ENCODE results near the gene HOXA13. TPM values are rescaled to one million over a fixed set of nuclear protein-coding genes. Genes with fewer than 3 reads are reported as not detected.
A peak's percentile ranks its signal among the peaks of the same experiment; 100 is the strongest.

The HOXA13 gene
- total RNA-seq, 2 donors from 2014 or later = not detected

DNA sequence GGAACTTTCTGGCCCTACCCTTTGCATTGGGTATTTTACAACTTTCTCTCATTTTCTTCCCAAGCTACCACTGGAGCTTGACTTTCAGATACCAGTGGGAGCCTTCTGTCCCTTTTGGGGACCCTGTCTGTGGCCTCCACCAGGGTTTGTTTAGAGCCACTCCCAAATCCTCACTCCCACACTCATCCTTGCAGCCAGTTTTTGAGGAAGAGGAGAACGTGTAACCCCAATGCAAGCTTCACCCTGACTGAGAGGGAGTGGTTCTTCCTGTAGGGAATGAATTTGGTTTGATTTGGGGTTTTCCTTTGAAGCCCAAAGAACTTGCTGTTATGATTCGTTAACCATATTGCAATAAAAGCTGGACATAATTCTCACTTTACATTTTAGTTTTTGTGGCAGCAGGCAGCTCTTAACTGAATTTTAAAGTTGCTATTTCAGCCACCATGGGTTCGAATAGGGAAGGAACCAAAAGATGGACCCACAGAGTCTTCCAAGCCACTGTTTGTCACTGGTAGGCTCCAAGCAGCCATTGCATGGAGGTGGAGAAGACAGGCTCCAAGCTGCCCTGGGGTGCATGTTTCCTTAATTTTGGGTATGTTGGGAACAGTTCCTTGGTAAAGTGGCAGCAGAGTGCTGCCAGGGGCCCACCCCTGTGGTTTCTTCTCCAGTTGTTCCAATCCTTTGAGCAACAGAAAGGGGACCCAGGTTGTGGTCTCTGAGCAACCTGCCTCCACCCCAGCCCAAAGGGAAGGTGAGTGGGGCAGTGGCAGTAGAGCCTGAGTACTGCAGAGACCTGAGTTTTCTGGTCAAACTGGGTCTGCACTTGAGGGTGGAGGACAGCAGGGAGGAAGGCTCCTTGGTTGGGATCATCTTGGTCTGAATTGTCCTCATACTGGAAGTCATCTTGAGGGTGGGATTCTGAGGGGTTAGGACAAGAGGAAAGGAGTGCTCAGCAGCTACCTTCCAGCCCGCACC, 47.8 kb upstream of the HOXA13 start:
- no peaks in the 10 kb centered on the region for H3K9me3 Mint-ChIP-seq
- peaks cover 100% of the 10 kb centered on the region for H3K27me3 ChIP-seq (ENCODE audit: control insufficient read depth, insufficient read depth, low read length, poor library complexity, severe bottlenecking)
- H3K9ac ChIP-seq (ENCODE audit: extremely low read depth, low read length, poor library complexity, severe bottlenecking) = no peak overlapping the region
- DNase-seq = no peak
- peaks cover 97% of the 10 kb centered on the region for H3K27me3 Mint-ChIP-seq (ENCODE audit: insufficient read depth)
- no peaks in the 10 kb centered on the region for H3K9me3 ChIP-seq (ENCODE audit: control insufficient read depth, low read length)
- H3K4me3 Mint-ChIP-seq = no peak overlapping the region
- H3K4me1 ChIP-seq (ENCODE audit: control insufficient read depth, insufficient read depth, low read length) = no peaks in the 10 kb centered on the region
- H3K36me3 Mint-ChIP-seq (ENCODE audit: low read depth) = peaks cover 13% of the 10 kb centered on the region
- 58 to 73% methylated on average over 2 to 4 of the region's 4 CpGs for WGBS, 2 experiments (ENCODE audit: insufficient coverage in 1 of 2, insufficient read length in 1 of 2)
- no peak overlapping the region for H3K27ac Mint-ChIP-seq
- peaks cover 40% of the 10 kb centered on the region for H3K4me1 Mint-ChIP-seq
- no peak overlapping the region for H3K27ac ChIP-seq (ENCODE audit: low read depth, low read length)
- no peaks in the 10 kb centered on the region for H3K36me3 ChIP-seq (ENCODE audit: control insufficient read depth, insufficient read depth, low read length)
- TF ChIP-seq, protein P1, sequence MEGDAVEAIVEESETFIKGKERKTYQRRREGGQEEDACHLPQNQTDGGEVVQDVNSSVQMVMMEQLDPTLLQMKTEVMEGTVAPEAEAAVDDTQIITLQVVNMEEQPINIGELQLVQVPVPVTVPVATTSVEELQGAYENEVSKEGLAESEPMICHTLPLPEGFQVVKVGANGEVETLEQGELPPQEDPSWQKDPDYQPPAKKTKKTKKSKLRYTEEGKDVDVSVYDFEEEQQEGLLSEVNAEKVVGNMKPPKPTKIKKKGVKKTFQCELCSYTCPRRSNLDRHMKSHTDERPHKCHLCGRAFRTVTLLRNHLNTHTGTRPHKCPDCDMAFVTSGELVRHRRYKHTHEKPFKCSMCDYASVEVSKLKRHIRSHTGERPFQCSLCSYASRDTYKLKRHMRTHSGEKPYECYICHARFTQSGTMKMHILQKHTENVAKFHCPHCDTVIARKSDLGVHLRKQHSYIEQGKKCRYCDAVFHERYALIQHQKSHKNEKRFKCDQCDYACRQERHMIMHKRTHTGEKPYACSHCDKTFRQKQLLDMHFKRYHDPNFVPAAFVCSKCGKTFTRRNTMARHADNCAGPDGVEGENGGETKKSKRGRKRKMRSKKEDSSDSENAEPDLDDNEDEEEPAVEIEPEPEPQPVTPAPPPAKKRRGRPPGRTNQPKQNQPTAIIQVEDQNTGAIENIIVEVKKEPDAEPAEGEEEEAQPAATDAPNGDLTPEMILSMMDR (conservative IDR thresholded peaks at IDR 0.05) = no peak
- no peak overlapping the region for H3K4me3 ChIP-seq (ENCODE audit: low read length)

DNA sequence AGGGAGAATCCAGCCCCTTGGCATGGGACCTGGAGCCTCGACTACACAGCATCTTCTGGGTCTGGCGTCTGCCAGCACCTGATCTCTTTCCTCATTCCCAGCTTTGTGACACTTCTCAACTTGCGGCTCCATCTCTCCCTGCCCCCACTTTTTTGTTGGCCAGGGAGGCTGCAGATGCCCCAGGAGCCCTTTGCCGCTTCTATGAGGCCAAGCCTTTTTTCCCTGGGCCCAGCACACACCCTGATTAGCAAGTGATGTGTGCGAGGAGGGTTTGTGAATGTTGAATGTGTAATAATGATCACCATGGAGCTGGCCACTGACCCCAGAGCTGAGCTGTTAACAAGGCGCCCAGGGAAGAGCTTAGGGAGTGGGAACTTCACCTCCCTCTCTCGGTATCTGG, 47.1 kb upstream of the HOXA13 start:
- H3K4me3 ChIP-seq (ENCODE audit: low read length) = no peak overlapping the region
- peaks cover 41% of the 10 kb centered on the region for H3K4me1 Mint-ChIP-seq
- no peak overlapping the region for H3K9ac ChIP-seq (ENCODE audit: extremely low read depth, low read length, poor library complexity, severe bottlenecking)
- H3K9me3 Mint-ChIP-seq = no peaks in the 10 kb centered on the region
- WGBS, 2 experiments (ENCODE audit: insufficient coverage in 1 of 2, insufficient read length in 1 of 2) = 24 to 46% methylated on average over 5 to 7 of the region's 7 CpGs
- H3K27me3 ChIP-seq (ENCODE audit: control insufficient read depth, insufficient read depth, low read length, poor library complexity, severe bottlenecking) = peaks cover 100% of the 10 kb centered on the region
- H3K9me3 ChIP-seq (ENCODE audit: control insufficient read depth, low read length) = no peaks in the 10 kb centered on the region
- H3K4me3 Mint-ChIP-seq = peak overlapping the region; percentile 75
- peaks cover 13% of the 10 kb centered on the region for H3K36me3 Mint-ChIP-seq (ENCODE audit: low read depth)
- H3K27me3 Mint-ChIP-seq (ENCODE audit: insufficient read depth) = peaks cover 97% of the 10 kb centered on the region
- TF ChIP-seq, protein P1 (conservative IDR thresholded peaks at IDR 0.05) = no peak
- DNase-seq = no peak
- no peaks in the 10 kb centered on the region for H3K36me3 ChIP-seq (ENCODE audit: control insufficient read depth, insufficient read depth, low read length)
- no peak overlapping the region for H3K27ac ChIP-seq (ENCODE audit: low read depth, low read length)
- peaks cover 5% of the 10 kb centered on the region for H3K4me1 ChIP-seq (ENCODE audit: control insufficient read depth, insufficient read depth, low read length)
- no peak overlapping the region for H3K27ac Mint-ChIP-seq

DNA sequence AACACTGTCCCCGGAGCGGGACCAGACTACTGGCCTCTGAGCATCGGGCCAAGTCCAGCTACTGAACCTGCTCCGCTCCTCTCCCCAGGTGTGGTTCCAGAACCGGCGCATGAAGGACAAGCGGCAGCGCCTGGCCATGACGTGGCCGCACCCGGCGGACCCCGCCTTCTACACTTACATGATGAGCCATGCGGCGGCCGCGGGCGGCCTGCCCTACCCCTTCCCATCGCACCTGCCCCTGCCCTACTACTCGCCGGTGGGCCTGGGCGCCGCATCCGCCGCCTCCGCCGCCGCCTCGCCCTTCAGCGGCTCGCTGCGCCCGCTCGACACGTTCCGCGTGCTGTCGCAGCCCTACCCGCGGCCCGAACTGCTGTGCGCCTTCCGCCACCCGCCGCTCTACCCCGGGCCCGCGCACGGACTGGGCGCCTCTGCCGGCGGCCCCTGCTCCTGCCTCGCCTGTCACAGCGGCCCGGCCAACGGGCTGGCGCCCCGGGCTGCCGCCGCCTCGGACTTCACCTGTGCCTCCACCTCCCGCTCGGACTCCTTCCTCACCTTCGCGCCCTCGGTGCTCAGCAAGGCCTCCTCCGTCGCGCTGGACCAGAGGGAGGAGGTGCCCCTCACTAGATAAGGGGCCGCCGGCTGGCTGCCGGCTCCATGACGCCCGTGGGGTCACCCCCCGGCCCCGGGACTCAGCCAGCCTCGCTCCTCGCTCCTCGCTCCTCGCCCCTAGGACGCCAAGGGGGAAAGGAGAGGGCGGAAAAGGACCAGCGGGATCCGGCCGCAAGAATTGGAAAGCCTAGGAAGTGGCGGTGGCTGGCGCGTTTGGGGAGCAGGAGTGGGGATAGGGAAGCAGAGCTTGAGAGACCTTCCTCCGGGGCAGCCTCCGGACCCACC, 46.2 kb upstream of the HOXA13 start:
- WGBS, 2 experiments (ENCODE audit: insufficient coverage in 1 of 2, insufficient read length in 1 of 2) = 14 to 18% methylated on average over 48 to 90 of the region's 90 CpGs
- H3K27me3 Mint-ChIP-seq (ENCODE audit: insufficient read depth) = peaks cover 99% of the 10 kb centered on the region
- H3K4me1 Mint-ChIP-seq = peaks cover 46% of the 10 kb centered on the region
- Histone ChIP-seq H3K9ac (ENCODE audit: extremely low read depth, low read length, poor library complexity, severe bottlenecking) (no peak overlapping the region), H3K4me1 (ENCODE audit: control insufficient read depth, insufficient read depth, low read length) (peaks cover 5% of the 10 kb centered on the region), H3K9me3 (ENCODE audit: control insufficient read depth, low read length) (no peaks in the 10 kb centered on the region), H3K27ac (ENCODE audit: low read depth, low read length) (no peak overlapping the region), H3K36me3 (ENCODE audit: control insufficient read depth, insufficient read depth, low read length) (no peaks in the 10 kb centered on the region), H3K4me3 (ENCODE audit: low read length) (no peak overlapping the region), H3K27me3 (ENCODE audit: control insufficient read depth, insufficient read depth, low read length, poor library complexity, severe bottlenecking) (peaks cover 100% of the 10 kb centered on the region)
- H3K4me3 Mint-ChIP-seq = peak overlapping the region; percentile 75
- peak; percentile 86 for DNase-seq
- no peak overlapping the region for H3K27ac Mint-ChIP-seq
- H3K9me3 Mint-ChIP-seq = no peaks in the 10 kb centered on the region
- peaks cover 13% of the 10 kb centered on the region for H3K36me3 Mint-ChIP-seq (ENCODE audit: low read depth)
- TF ChIP-seq, protein P1 (conservative IDR thresholded peaks at IDR 0.05) = peak; percentile 43

Data from endodermal cell (in vitro differentiated cells).